Dermis blood vessel endothelial cell (primary cell): Measurements from ENCODE around the gene PDZD2. TPM values are rescaled to one million over a fixed set of nuclear protein-coding genes. Genes with fewer than 3 reads are reported as not detected.
"Not testable (repeated sequence)": the region's sequence is repeated elsewhere in the genome, so short reads cannot be mapped to it uniquely, and the experiment has no call there.

Experiments
- DNase-seq: peaks from one replicate; pipeline ENCODE4 v3.0.0; 2010
- total RNA-seq: library from RNA; depleted of rRNA; stranded (reverse); fragments of >200 nt; gene quantifications from 2 replicates; pipeline ENCODE4 v1.2.3, GENCODE V29; 2014

PDZD2 gene
- total RNA-seq, 1 donor from 2014 or later: 6.6 TPM

- no peak for DNase-seq
Measured at GRCh38 chr5:32110111-32110696, 471.3 kb downstream of the PDZD2 start.

GRCh38 chr5:32115985-32116384 is 477.1 kb downstream of the PDZD2 start:
- peak; percentile 20 for DNase-seq

- DNase-seq: no peak
Measured at GRCh38 chr5:32116574-32117313, 477.8 kb downstream of the PDZD2 start.

GRCh38 chr5:32118922-32119321 is 480.0 kb downstream of the PDZD2 start:
- DNase-seq: not testable (repeated sequence)

GRCh38 chr5:32123058-32123805 is 484.3 kb downstream of the PDZD2 start:
- no peak for DNase-seq

GRCh38 chr5:32123889-32124676 is 485.2 kb downstream of the PDZD2 start:
- DNase-seq: no peak

- peak; percentile 44 for DNase-seq
Measured at GRCh38 chr5:32126691-32127090, 487.8 kb downstream of the PDZD2 start.

GRCh38 chr5:32127711-32128110 is 488.8 kb downstream of the PDZD2 start:
- no peak for DNase-seq

- no peak for DNase-seq
Measured at GRCh38 chr5:32129074-32129598, 490.2 kb downstream of the PDZD2 start.

GRCh38 chr5:32130865-32131264 is 491.9 kb downstream of the PDZD2 start:
- DNase-seq: peak; percentile 43

- no peak for DNase-seq
Measured at GRCh38 chr5:32131604-32132003, 492.7 kb downstream of the PDZD2 start.

- no peak for DNase-seq
Measured at GRCh38 chr5:32132757-32133156, 493.8 kb downstream of the PDZD2 start.

GRCh38 chr5:32135086-32135485 is 496.2 kb downstream of the PDZD2 start:
- no peak for DNase-seq

- DNase-seq: no peak
Measured at GRCh38 chr5:32136342-32136741, 497.4 kb downstream of the PDZD2 start.

- DNase-seq: no peak
Measured at GRCh38 chr5:32138839-32139493, 500.0 kb downstream of the PDZD2 start.

GRCh38 chr5:32143617-32144377 is 504.9 kb downstream of the PDZD2 start:
- DNase-seq: no peak

GRCh38 chr5:32144378-32145207 is 505.7 kb downstream of the PDZD2 start:
- DNase-seq: peak; percentile 24

- DNase-seq: no peak
Measured at GRCh38 chr5:32145378-32145777, 506.4 kb downstream of the PDZD2 start.

- DNase-seq: no peak
Measured at GRCh38 chr5:32147236-32147635, 508.3 kb downstream of the PDZD2 start.

GRCh38 chr5:32147959-32148358 is 509.0 kb downstream of the PDZD2 start:
- no peak for DNase-seq
